WTC11 (cell line): ENCODE data around the gene CMBL. TPM values are rescaled to one million over a fixed set of nuclear protein-coding genes. Genes with fewer than 3 reads are reported as not detected.

Experiments
- ATAC-seq: fragments of 200-7000 bp; cut with Tn5 transposase; 2 replicates; pipeline ENCODE4 v1.10.0; 2021; ENCODE audit warnings: mild to moderate bottlenecking, moderate library complexity
- CTCF ChIA-PET: fragments of 300-600 bp; sonication (Branson Sonifier 250); formaldehyde crosslinking; loops from one replicate; lab custom pipeline; 2021; ENCODE audit warnings: antibody characterized with exemption; lab: Charles Lee
- POLR2A ChIA-PET: fragments of 350-600 bp; sonication (Branson Sonifier 250); formaldehyde crosslinking; loops from one replicate; lab custom pipeline; 2021; ENCODE audit warnings: antibody characterized with exemption; lab: Charles Lee
- DNase-seq: peaks from one replicate; pipeline ENCODE4 v3.0.0; 2021; ENCODE audit warnings: low spot score
- H3K27ac Mint-ChIP-seq: 2 replicates; pipeline ENCODE4 v1.8.0; 2021; ENCODE audit warnings: mixed read lengths
- H3K27me3 Mint-ChIP-seq: 2 replicates; pipeline ENCODE4 v1.8.0; 2021; ENCODE audit warnings: low read depth, mild to moderate bottlenecking, moderate library complexity, mixed read lengths
- H3K36me3 Mint-ChIP-seq: 2 replicates; pipeline ENCODE4 v1.8.0; 2021; ENCODE audit warnings: mixed read lengths
- H3K4me1 Mint-ChIP-seq: 2 replicates; pipeline ENCODE4 v1.8.0; 2022; ENCODE audit warnings: mixed read lengths
- H3K4me3 Mint-ChIP-seq: 2 replicates; pipeline ENCODE4 v1.8.0; 2021; ENCODE audit warnings: mild to moderate bottlenecking, moderate library complexity, mixed read lengths
- H3K9me3 Mint-ChIP-seq: 2 replicates; pipeline ENCODE4 v1.8.0; 2021; ENCODE audit warnings: mixed read lengths
- ATF1 ChIP-seq: sonication (generic); formaldehyde crosslinking; IDR thresholded peaks from 2 replicates; pipeline ENCODE4 v1.8.1; 2023; ENCODE audit warnings: mild to moderate bottlenecking, moderate library complexity, missing genetic modification reagents
- EMX1 ChIP-seq: fragments of 250-450 bp; sonication (Bioruptor Pico); IDR thresholded peaks from 2 replicates; pipeline ENCODE4 v1.8.0; 2021; ENCODE audit warnings: mild to moderate bottlenecking
- ESRRA ChIP-seq: sonication (generic); formaldehyde crosslinking; IDR thresholded peaks from 2 replicates; pipeline ENCODE4 v1.8.1; 2022; ENCODE audit warnings: mild to moderate bottlenecking, missing genetic modification reagents, borderline replicate concordance
- FOXP4 ChIP-seq: sonication (generic); formaldehyde crosslinking; IDR thresholded peaks from 2 replicates; pipeline ENCODE4 v1.8.0; 2022; ENCODE audit warnings: mild to moderate bottlenecking, missing genetic modification reagents
- MXD4 ChIP-seq: fragments of 250-450 bp; sonication (Bioruptor Pico); IDR thresholded peaks from 2 replicates; pipeline ENCODE4 v1.8.0; 2021; ENCODE audit warnings: mild to moderate bottlenecking, moderate library complexity, borderline replicate concordance
- NFE2L1 ChIP-seq: sonication (generic); formaldehyde crosslinking; IDR thresholded peaks from 2 replicates; pipeline ENCODE4 v1.8.1; 2023; ENCODE audit warnings: missing genetic modification reagents
- NR2C2 ChIP-seq: sonication (generic); formaldehyde crosslinking; IDR thresholded peaks from 2 replicates; pipeline ENCODE4 v1.8.0; 2022; ENCODE audit warnings: mild to moderate bottlenecking, missing genetic modification reagents
- NR3C1 ChIP-seq: sonication (generic); formaldehyde crosslinking; conservative IDR thresholded peaks from 2 replicates; pipeline ENCODE4 v1.8.1; 2023; ENCODE audit warnings: low read depth, mild to moderate bottlenecking, missing genetic modification reagents
- OVOL2 ChIP-seq: fragments of 250-450 bp; sonication (Bioruptor Pico); IDR thresholded peaks from 2 replicates; pipeline ENCODE4 v1.9.0; 2021; ENCODE audit warnings: mild to moderate bottlenecking, borderline replicate concordance
- PRRX2 ChIP-seq: fragments of 250-450 bp; sonication (Bioruptor Pico); IDR thresholded peaks from 2 replicates; pipeline ENCODE4 v1.8.0; 2021; ENCODE audit warnings: mild to moderate bottlenecking
- TEAD4 ChIP-seq: sonication (generic); formaldehyde crosslinking; IDR thresholded peaks from 2 replicates; pipeline ENCODE4 v1.8.0; 2022; ENCODE audit warnings: mild to moderate bottlenecking, missing genetic modification reagents
- ZNF232 ChIP-seq: sonication (generic); formaldehyde crosslinking; IDR thresholded peaks from 2 replicates; pipeline ENCODE4 v1.8.0; 2022; ENCODE audit warnings: mild to moderate bottlenecking, missing genetic modification reagents
- ZNF281 ChIP-seq: sonication (generic); formaldehyde crosslinking; IDR thresholded peaks from 2 replicates; pipeline ENCODE4 v1.8.0; 2023; ENCODE audit warnings: mild to moderate bottlenecking, missing genetic modification reagents
- ZNF317 ChIP-seq: sonication (generic); formaldehyde crosslinking; IDR thresholded peaks from 2 replicates; pipeline ENCODE4 v1.8.1; 2023; ENCODE audit warnings: low read depth, mild to moderate bottlenecking, moderate library complexity, missing genetic modification reagents, borderline replicate concordance
- ZNF425 ChIP-seq: fragments of 250-450 bp; sonication (Bioruptor Pico); conservative IDR thresholded peaks from 2 replicates; pipeline ENCODE4 v1.9.0; 2021; ENCODE audit warnings: mild to moderate bottlenecking
- ZSCAN18 ChIP-seq: fragments of 250-450 bp; sonication (Bioruptor Pico); IDR thresholded peaks from 2 replicates; pipeline ENCODE4 v2.1.2; 2022; ENCODE audit warnings: mild to moderate bottlenecking, moderate library complexity
- total RNA-seq: library from RNA; stranded (reverse); gene quantifications from 3 replicates; pipeline ENCODE4 v1.2.3, GENCODE V29; 2021

Gene CMBL
- total RNA-seq, 1 experiment from 2014 or later = 34.0 TPM

GRCh38 chr5:10277773-10278630, 29.7 kb downstream of the CMBL start:
- Mint-ChIP-seq H3K4me1 (peaks cover 21% of the 10 kb centered on the region), H3K36me3 (peaks cover 7% of the 10 kb centered on the region), H3K27ac (peak overlapping the region; percentile 57), H3K4me3 (no peak overlapping the region), H3K9me3 (no peaks in the 10 kb centered on the region), H3K27me3 (no peaks in the 10 kb centered on the region; the same call in 1 of the 2 replicates)
- DNase-seq (no peak), ATAC-seq (no peak)
- ChIA-PET CTCF (no interaction called here), POLR2A (no interaction called here)
- TF ChIP-seq ZNF425 (CRISPR knock-in tag) (no peak), PRRX2 (CRISPR knock-in tag) (no peak), ZNF281 (CRISPR knock-in tag) (no peak), FOXP4 (CRISPR knock-in tag) (no peak), NR3C1 (CRISPR knock-in tag) (no peak), ESRRA (CRISPR knock-in tag) (no peak)

GRCh38 chr5:10276691-10277090, 31.0 kb downstream of the CMBL start:
- Mint-ChIP-seq H3K9me3 (no peaks in the 10 kb centered on the region), H3K36me3 (peaks cover 7% of the 10 kb centered on the region), H3K4me1 (peaks cover 27% of the 10 kb centered on the region), H3K27ac (peak overlapping the region; percentile 63; the same call in 1 of the 2 replicates), H3K4me3 (no peak overlapping the region), H3K27me3 (no peaks in the 10 kb centered on the region; the same call in 1 of the 2 replicates)
- CTCF ChIA-PET = interaction anchor here (0.8 to 1.4 kb wide), 3 partner anchors 7 to 148 kb away, joined by 3 to 10 read pairs (median 4); no protein-coding TSS in a partner anchor
- POLR2A ChIA-PET = interaction anchor here (0.6 kb wide), 1 partner anchor 27 kb away, joined by 3 read pairs; the partner anchor contains the start of genes ATPSCKMT and CCT5
- DNase-seq (no peak), ATAC-seq (no peak)
- TF ChIP-seq NR2C2 (CRISPR knock-in tag) (no peak), ZNF425 (CRISPR knock-in tag) (no peak), ZNF232 (CRISPR knock-in tag) (no peak), ZNF317 (CRISPR knock-in tag) (no peak), NFE2L1 (no peak), EMX1 (CRISPR knock-in tag) (no peak), ATF1 (CRISPR knock-in tag) (no peak), FOXP4 (CRISPR knock-in tag) (no peak), MXD4 (CRISPR knock-in tag) (no peak), ZNF281 (CRISPR knock-in tag) (no peak), ZSCAN18 (CRISPR knock-in tag) (no peak), TEAD4 (no peak), OVOL2 (CRISPR knock-in tag) (no peak)
